ENCODE results near the gene NFATC2IP.
"Not testable (repeated sequence)": the region's sequence is repeated elsewhere in the genome, so short reads cannot be mapped to it uniquely, and the experiment has no call there.

The NFATC2IP gene

DNA sequence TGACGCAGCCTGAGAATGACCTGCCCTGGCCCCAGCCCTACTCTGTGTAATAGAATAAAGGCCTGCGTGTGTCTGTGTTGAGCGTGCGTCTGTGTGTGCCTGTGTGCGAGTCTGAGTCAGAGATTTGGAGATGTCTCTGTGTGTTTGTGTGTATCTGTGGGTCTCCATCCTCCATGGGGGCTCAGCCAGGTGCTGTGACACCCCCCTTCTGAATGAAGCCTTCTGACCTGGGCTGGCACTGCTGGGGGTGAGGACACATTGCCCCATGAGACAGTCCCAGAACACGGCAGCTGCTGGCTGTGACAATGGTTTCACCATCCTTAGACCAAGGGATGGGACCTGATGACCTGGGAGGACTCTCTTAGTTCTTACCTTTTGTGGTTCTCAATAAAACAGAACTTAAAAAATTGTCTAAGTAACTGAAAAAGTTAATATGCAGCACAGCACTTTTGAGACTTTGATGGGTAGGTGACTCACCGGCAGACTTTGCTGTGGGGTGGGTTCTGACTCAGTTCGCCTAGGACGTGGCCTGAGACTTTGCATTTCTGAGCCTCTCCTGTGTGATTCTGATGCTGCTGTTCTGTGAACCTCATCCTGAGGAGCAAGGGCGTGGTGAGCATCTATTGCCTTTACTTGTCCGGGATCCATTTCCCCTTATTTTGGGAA is 39.8 kb downstream of the NFATC2IP start:
- in situ Hi-C loops (cut with MboI; ENCODE audit: low sequenced_read_pairs), result no loop called here

DNA sequence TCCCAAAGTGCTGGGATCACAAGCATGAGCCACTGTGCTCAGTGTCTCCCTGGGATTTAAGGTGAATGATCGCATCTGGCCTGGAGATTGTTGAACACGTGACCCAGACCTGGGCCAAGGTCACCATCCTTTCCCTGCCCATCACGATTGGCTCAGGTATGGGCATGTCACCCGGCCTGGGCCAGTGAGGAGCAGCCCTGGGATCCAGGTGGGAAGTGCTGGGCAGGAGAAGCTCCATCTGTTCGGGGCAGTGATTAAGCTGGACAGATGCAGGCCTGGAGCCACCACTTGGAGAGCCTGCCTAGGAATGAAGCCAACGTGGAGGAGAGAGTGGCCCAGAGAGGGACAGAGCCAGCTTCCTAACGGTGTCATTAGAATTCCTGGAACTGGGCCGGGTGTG is 41.0 kb downstream of the NFATC2IP start:
- in situ Hi-C loops (cut with MboI; ENCODE audit: low sequenced_read_pairs), result no loop called here

DNA sequence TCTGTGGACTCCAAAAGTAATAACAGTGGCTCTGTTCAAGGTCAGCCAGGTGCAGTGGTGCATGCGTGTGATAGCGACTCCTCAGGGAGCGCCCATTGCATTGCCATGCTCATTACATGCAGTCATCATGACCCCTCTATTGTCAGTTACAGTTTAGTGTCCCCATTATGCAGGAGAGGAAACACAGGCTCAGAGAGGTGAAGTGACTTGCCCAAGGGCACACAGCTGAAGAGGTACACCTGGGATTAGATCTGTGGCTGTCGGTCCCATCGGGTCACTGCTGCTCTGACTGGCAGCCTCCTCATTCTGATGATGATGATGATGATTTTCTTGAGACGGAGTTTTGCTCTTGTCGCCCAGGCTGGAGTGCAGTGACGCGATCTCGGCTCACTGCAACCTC is 41.8 kb downstream of the NFATC2IP start:
- in situ Hi-C loops (cut with MboI; ENCODE audit: low sequenced_read_pairs), result no loop called here

DNA sequence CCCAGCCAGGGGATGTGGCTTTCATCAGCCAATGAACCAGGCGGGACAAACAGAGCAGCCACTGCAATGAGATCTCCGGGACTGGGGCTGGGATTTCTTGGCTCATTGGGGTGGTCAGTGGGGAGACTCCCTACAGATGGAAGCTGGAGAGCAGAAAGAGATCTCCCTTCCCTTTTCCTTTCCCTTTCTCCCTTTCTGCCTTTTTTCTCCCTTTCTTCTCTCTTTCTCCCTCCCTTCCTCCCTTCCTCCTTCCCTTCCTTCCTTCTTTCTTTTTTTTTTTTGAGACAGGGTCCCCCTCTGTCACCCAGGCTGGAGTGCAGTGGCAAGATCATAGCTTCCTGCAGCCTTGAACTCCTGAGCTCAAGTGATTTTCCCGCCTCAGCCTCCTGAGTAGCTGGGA is 48.1 kb downstream of the NFATC2IP start:
- in situ Hi-C loops (cut with MboI; ENCODE audit: low sequenced_read_pairs), result no loop called here

DNA sequence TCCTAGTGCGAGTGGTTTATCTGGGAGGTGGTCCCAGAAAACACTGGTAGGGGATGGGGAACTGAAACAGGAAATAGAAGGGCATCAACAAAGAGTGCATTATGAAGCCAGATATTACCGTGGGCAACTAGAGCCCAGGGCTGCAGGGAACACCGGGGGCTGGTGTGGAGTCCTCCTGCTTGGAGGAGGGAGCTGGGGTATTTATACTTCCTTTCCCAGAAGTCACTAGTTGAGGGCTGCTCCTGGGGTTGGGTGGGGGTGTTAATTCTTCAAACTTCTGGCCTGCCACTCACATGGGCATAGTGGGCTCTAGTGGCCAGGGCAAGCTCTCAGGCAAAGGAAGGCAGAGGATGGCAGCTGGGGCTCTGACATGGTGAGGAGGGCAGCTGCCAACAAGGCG is 48.8 kb downstream of the NFATC2IP start:
- in situ Hi-C loops (cut with MboI; ENCODE audit: low sequenced_read_pairs), result no loop called here

DNA sequence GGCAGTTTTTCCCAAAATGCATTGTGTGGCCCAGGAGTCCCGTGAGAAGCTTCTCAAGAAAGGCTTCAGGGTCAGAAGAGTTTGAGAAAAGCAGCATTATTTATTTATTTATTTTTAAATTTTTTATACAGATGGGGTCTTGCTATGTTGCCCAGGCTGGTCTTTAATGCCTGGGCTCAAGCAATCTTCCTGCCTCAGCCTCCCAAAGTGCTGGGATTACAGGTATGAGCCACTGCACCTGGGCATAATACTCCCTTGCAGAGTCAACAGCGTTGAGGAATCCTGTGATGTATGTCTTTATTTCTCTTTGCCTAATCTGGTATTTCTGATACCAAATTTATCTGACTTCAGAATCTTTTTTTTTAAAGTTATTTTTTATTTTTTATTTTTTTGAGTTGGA is 49.3 kb downstream of the NFATC2IP start:
- in situ Hi-C loops (cut with MboI; ENCODE audit: low sequenced_read_pairs), result no loop called here

DNA sequence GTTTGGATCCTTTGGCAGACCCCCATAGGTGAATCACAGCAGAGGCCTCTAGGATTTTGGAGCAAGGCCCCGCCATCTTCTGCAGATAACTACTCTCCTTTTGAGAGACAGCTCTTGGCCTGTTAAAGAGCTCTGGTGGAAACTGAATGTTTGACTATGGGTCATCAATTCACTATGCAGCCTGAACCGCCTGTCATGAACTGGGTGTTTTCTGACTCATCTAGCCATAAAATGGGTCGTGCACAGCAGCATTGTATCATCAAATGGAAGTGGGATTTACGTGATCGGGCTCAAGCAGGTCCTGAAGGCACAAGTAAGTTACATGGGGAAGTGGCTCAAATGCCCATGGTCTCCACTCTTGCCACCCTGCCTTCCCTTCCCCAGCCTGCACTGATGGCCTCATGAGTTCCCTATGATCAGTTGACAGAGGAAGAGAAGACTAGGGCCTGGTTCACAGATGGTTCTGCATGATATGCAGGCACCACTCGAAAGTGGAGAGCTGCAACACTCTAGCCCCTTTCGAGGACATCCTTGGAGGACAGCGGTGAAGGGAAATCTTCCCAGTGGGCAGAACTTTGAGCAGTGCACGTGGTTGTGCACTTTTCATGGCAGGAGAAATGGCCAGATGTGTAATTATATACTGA is 53.9 kb downstream of the NFATC2IP start:
- in situ Hi-C loops (cut with MboI; ENCODE audit: low sequenced_read_pairs), result not testable (repeated sequence)

DNA sequence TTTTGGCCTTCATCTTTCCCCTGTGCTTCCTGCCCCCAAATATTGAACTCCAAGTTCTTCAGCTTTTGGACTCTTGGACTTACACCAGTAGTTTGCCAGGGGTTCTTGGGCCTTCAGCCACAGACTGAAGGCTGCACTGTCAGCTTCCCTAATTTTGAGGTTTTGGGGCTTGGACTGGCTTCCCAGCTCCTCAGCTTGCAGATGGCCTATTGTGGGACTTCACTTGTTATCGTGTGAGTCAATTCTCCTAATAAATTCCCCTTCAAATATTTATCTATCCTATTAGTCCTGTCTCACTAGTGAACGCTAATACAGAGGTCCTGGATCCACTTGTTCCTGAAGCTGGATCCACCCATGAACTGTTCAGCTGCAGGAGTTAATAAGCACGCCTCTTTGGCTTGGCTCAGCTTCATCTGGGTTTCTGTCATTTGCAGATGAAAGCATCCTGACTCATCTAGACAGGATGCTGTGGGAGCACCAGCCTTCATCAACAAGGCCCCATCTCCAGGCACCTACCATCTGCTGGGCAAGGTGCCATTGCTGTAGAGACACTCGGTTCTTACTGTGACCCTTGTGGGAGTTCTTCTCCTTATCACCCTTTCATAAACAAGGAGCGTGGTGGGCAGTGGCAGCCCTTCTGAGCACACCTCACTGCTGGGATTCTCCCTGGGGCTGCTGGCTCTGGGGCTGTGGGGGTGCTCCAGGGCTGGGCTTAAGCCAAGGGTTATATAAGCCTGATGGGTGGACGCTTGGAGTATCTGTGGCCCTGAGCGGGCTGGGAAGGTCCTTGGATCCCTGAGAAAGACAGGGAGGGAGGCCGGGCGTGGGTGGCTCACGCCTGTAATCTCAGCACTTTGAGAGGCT is 57.2 kb downstream of the NFATC2IP start:
- in situ Hi-C loops (cut with MboI; ENCODE audit: low sequenced_read_pairs), result no loop called here

DNA sequence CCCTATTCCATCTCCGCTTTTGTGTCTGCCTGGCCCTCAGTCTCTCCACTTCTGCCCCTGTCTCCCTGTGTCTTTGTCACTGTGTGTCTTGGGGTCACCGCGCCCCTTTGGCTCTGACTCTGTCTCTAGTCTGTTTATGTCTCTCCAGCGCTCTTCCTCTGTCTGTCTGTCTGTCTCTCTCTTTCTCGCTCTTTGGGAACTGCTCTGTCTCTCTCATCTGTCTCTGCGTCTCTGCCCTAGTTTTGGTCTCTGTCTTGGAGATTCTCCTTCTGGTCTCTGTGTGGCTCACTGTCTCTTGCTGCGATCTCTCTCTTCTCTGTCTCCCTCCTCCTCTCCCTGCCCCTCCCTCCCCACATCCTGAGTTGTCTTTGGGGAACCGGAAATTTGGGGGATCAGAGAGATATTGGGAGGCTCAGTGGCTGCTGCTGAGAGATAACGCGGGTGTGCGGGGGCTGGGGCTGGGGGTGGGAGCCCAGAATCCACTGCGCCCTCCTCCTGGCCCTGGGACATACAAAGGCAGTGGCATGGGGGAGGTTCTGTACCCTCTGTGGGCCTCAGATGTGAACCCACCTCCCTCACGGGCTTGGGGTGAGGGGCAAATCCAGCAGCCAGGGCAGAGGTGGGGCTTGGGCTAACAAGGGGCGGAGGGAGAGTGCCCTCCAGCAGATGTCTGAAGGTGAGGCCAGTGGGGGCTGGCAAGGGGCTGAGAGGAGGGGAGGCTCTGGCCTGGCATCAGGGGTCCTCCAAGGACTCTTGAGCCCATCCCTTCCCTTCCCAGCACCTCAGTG is 58.5 kb downstream of the NFATC2IP start:
- in situ Hi-C loops (cut with MboI; ENCODE audit: low sequenced_read_pairs), result no loop called here

DNA sequence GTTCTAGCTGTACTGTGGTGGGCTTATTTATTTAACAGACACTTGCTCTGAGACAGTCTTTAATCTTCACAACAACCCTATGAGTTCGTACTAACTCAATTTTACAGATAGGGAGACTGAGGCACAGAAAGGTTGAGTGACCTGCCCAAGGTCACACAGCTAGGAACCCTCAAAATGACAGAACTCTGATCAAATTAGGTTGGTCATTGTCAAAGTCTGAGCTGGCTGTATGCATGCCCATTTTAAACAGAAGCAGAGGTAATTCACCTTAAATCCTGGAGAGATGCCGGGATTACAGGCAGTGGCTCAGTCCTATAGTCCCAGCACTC is 59.1 kb downstream of the NFATC2IP start:
- in situ Hi-C loops (cut with MboI; ENCODE audit: low sequenced_read_pairs), result no loop called here

DNA sequence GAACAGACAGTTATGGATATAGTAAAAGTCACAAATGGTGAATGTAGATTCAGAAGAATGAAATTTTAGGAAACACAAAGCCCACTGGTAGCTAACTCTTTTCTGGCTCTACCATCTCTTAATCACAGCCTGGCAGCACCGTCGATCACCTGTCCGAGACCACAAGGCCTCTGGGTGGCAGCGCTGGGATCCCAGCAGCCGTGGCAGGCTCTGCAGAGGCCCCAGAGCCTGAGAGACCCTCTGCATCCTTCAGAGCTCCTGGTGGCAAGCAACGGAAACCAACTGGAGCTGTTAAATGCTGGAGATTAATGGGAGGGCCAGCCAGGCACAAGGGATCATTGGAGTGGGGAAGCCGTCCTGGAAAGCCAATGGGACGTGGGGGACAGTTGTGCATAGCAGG is 60.4 kb downstream of the NFATC2IP start:
- in situ Hi-C loops (cut with MboI; ENCODE audit: low sequenced_read_pairs), result no loop called here

DNA sequence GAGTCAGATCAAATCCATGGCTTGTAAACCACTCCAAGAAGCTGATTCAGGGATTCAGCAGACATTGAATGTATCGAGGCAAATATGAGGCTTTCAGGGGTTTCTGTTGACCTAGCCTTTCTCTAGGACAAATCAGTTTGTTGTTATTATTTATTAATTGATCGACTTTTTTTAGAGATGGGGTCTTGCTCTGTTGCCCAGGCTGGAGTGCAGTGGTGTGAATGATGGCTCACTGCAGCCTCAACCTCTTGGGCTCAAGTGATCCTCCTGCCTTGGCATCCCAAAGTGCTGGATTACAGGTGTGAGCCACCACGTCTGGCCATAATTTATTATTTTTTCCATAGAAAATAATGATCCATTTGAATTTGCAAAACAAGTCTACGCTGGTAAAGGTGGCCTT is 61.1 kb downstream of the NFATC2IP start:
- in situ Hi-C loops (cut with MboI; ENCODE audit: low sequenced_read_pairs), result no loop called here

DNA sequence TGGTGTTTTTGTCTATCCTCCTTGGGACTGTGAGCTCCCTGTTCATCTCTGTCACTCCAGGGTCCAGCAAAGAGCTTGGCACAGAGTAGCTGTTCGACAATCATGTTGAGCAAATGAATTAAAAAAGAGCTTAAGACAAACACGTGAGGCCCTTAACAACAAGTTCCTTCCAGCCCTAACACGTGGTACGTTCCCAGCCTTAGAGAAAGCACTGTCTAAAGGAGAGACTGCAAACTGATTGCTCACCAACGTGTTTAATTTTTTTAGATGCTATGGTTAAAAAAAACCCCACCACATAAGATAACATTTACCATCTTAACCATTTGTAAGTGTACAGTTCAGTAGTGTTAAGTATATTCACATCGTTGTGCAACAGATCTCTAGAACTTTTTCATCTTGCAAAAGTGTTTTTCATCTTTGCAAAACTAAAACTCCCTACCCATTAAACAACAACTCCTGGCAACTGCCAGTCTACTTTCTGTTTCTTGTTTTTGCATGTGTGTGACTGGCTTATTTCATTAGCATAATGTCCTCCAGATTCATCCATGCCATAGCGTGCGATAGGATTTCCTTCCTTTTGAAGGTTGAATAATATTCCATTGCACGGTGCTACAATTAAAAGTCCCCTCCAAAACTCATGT is 62.3 kb downstream of the NFATC2IP start:
- in situ Hi-C loops (cut with MboI; ENCODE audit: low sequenced_read_pairs), result no loop called here

DNA sequence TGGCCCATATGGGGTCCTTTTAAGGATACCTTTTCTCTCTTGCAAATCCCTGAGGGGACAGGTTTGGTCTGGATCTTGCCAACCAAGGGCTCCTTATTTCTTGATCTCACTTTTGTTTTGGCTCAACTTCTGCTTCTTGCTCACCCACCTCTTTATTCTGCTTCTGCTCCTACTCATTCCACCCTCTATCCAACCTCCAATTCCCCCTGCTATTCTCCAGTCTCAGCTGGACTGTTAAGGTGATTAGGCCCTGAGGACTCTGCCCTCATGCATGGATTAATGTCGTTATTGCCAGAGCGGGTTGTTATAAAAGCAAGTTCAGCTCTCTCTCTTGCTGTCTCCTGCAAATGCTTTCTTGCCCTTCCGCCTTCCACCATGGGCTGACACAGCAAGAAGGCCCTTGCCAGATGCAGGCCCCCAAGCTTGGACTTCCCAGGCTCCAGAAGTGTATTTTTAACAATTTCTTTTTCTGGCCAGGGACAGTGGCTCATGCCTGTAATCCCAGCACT is 63.9 kb downstream of the NFATC2IP start:
- in situ Hi-C loops (cut with MboI; ENCODE audit: low sequenced_read_pairs), result no loop called here
